ENCODE results near the gene NKAIN2. TPM values are rescaled to one million over a fixed set of nuclear protein-coding genes. Genes with fewer than 3 reads are reported as not detected.

Gene NKAIN2
- total and polyA plus RNA-seq, 9 of the 15 experiments (the other 6 are each of a cell fraction or from before 2014, with no cell fraction given) = not detected

- in situ Hi-C loops (cut with MboI) = no loop called here
- no peak for TF ChIP-seq LARP7 (IDR thresholded peaks at IDR 0.05)
- no peak for TF ChIP-seq ZC3H8 (IDR thresholded peaks at IDR 0.05)
- no peak for TF ChIP-seq NFYB (IDR thresholded peaks at IDR 0.05; ENCODE audit: extremely low read depth, insufficient read length)
- no peak for TF ChIP-seq E4F1 (CRISPR knock-in tag; IDR thresholded peaks at IDR 0.05; ENCODE audit: borderline replicate concordance)
- no peak for TF ChIP-seq E2F1 (CRISPR knock-in tag; IDR thresholded peaks at IDR 0.05)
- no peak for TF ChIP-seq SP2 (IDR thresholded peaks at IDR 0.05; ENCODE audit: extremely low read depth, low read depth, low read length, poor library complexity, severe bottlenecking)
- no peak for TF ChIP-seq EP400 (IDR thresholded peaks at IDR 0.05)
- TF ChIP-seq MEF2A (IDR thresholded peaks at IDR 0.05; ENCODE audit: control insufficient read depth, low read depth, low read length) = no peak
- TF ChIP-seq FIP1L1 (IDR thresholded peaks at IDR 0.05; ENCODE audit: low read depth, low read length, poor library complexity, severe bottlenecking) = no peak
- no peak for TF ChIP-seq HEY1 (CRISPR knock-in tag; IDR thresholded peaks at IDR 0.05; ENCODE audit: borderline replicate concordance)
- no peak overlapping the region for H3K4me2 ChIP-seq (ENCODE audit: insufficient read depth, low read length)
- BruUV-seq (replicated peaks) = no TSS peak
- no peaks in the 10 kb centered on the region for H3K79me2 ChIP-seq (ENCODE audit: control insufficient read depth, insufficient read depth, low read length)
- no peaks in the 10 kb centered on the region for H3K9me3 ChIP-seq (replicated peaks; ENCODE audit: control insufficient read depth, insufficient read depth, low read depth, low read length)
- H3K4me1 ChIP-seq (replicated peaks in 1 of 2; ENCODE audit: control insufficient read depth in 2 of 2, insufficient read depth in 2 of 2, low read length in 2 of 2) = no peaks in the 10 kb centered on the region
- no peak for FAIRE-seq
- no peaks in the 10 kb centered on the region for H3K9me1 ChIP-seq (ENCODE audit: control insufficient read depth, insufficient read depth, low read length)
- 5% methylated on average over 2 of the region's 2 CpGs for WGBS (ENCODE audit: insufficient coverage, low coverage, missing lambda C conversion rate)
- H3K36me3 ChIP-seq (ENCODE audit: control insufficient read depth, insufficient read depth, low read length) = no peaks in the 10 kb centered on the region
- no peak overlapping the region for H3K9ac ChIP-seq (ENCODE audit: insufficient read depth in 1 of 2, low read depth in 2 of 2, low read length in 2 of 2)
- no peak for ATAC-seq
- intact Hi-C loops (cut with micrococcal nuclease) = no loop called here
- H3K27ac ChIP-seq (ENCODE audit: extremely low read depth, low read depth, low read length) = no peak overlapping the region
- no peak overlapping the region for H2AFZ ChIP-seq (ENCODE audit: low read depth, low read length)
- CTCF ChIA-PET (ENCODE audit: low intra/inter-chr PET ratio) = no interaction called here
- no peak overlapping the region for H3K4me3 ChIP-seq
- no peaks in the 10 kb centered on the region for H3K27me3 ChIP-seq (ENCODE audit: control insufficient read depth in 2 of 2, insufficient read depth in 2 of 2, low read length in 2 of 2)
- POLR2A ChIA-PET = no interaction called here
- no peaks in the 10 kb centered on the region for H4K20me1 ChIP-seq (replicated peaks; ENCODE audit: control insufficient read depth, insufficient read depth, low read length)
- no peak for DNase-seq (ENCODE audit: extremely low read depth in 1 of 4, low spot score in 3 of 4)
Measured at GRCh38 chr6:124396361-124396760, 592.7 kb downstream of the NKAIN2 start.
